Measurements from ENCODE around the gene MAPK8IP2.

The MAPK8IP2 gene

DNA sequence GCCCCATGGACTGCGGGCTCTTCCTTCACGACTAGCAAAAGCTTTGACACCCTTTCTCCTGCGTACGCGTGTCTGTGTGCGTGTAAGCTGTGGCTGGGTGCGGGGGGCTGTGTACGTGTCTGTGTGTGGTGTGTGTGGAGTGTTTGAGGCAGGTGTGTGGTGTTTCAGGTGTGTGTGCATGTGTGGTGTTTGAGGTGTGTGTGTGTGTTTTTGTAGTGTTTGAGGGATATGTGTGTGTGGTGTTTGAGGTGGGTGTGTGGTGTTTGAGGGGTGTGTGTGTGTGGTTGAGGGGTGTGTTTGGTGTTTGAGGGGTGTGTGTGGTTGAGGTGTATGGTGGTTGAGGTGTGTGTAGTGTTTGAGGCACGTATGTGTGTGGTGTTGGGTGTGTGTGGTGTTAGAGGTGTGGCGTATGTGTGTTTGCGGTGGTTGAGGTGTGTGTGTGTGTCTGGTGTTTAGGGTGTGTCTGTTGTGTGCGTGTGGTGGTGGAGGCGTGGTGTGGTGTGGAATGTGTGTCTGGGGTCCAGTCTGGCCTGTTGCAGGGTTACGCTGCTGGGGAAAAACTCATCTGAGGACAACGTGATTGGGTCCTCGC, 28.0 kb downstream of the MAPK8IP2 start (continued):
- TF ChIP-seq, protein P1, sequence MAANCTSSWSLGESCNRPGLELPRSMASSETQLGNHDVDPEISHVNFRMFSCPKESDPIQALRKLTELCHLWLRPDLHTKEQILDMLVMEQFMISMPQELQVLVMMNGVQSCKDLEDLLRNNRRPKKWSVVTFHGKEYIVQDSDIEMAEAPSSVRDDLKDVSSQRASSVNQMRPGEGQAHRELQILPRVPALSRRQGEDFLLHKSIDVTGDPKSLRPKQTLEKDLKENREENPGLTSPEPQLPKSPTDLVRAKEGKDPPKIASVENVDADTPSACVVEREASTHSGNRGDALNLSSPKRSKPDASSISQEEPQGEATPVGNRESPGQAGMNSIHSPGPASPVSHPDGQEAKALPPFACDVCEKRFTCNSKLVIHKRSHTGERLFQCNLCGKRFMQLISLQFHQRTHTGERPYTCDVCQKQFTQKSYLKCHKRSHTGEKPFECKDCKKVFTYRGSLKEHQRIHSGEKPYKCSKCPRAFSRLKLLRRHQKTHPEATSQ (tag by site-specific recombination; IDR thresholded peaks at IDR 0.05) = no peak
- TF ChIP-seq IKZF3 (tag by site-specific recombination; IDR thresholded peaks at IDR 0.05) (no peak), ZNF707 (tag by site-specific recombination; IDR thresholded peaks at IDR 0.05) (0 out of 2 replicates have a peak, but pooled peaks have one; percentile 37), ZNF777 (tag by site-specific recombination; IDR thresholded peaks at IDR 0.05; ENCODE audit: borderline replicate concordance) (peak; percentile 90), ZNF274 (IDR thresholded peaks at IDR 0.05; ENCODE audit: low read length) (no peak), ZNF274 (tag by site-specific recombination; IDR thresholded peaks at IDR 0.05; ENCODE audit: borderline replicate concordance) (no peak; the same call in 1 of the 2 replicates), ZNF292 (tag by site-specific recombination; IDR thresholded peaks at IDR 0.05; ENCODE audit: borderline replicate concordance, low read depth) (no peak), ZNF792 (tag by site-specific recombination; IDR thresholded peaks at IDR 0.05) (no peak), ZNF132 (tag by site-specific recombination; IDR thresholded peaks at IDR 0.05; ENCODE audit: borderline replicate concordance) (no peak), ZNF548 (tag by site-specific recombination; IDR thresholded peaks at IDR 0.05) (no peak; the same call in 1 of the 2 replicates), ZNF16 (tag by site-specific recombination; IDR thresholded peaks at IDR 0.05; ENCODE audit: low read depth) (no peak; the same call in 1 of the 2 replicates), ZNF629 (tag by site-specific recombination; IDR thresholded peaks at IDR 0.05) (no peak), GLI4 (tag by site-specific recombination; IDR thresholded peaks at IDR 0.05) (peak; percentile 83; the same call in 1 of the 2 replicates), ZNF501 (tag by site-specific recombination; IDR thresholded peaks at IDR 0.05) (no peak), KLF10 (tag by site-specific recombination; IDR thresholded peaks at IDR 0.05) (no peak), ZNF335 (tag by site-specific recombination; conservative IDR thresholded peaks at IDR 0.05) (peak; percentile 38), REPIN1 (tag by site-specific recombination; IDR thresholded peaks at IDR 0.05; ENCODE audit: low read depth) (no peak), ZNF621 (tag by site-specific recombination; IDR thresholded peaks at IDR 0.05) (0 out of 2 replicates have a peak, but pooled peaks have one; percentile 67), ZNF521 (tag by site-specific recombination; IDR thresholded peaks at IDR 0.05) (peak; percentile 28; the same call in 1 of the 2 replicates), ZNF514 (tag by site-specific recombination; IDR thresholded peaks at IDR 0.05) (peak; percentile 78; the same call in 1 of the 2 replicates), ZNF121 (tag by site-specific recombination; IDR thresholded peaks at IDR 0.05) (no peak), BCL11A (tag by site-specific recombination; IDR thresholded peaks at IDR 0.05; ENCODE audit: low read depth) (no peak), KLF9 (tag by site-specific recombination; IDR thresholded peaks at IDR 0.05; ENCODE audit: low read depth) (peak; percentile 86), KLF1 (tag by site-specific recombination; IDR thresholded peaks at IDR 0.05) (peak; percentile 99)
- TF ChIP-seq, protein P2, sequence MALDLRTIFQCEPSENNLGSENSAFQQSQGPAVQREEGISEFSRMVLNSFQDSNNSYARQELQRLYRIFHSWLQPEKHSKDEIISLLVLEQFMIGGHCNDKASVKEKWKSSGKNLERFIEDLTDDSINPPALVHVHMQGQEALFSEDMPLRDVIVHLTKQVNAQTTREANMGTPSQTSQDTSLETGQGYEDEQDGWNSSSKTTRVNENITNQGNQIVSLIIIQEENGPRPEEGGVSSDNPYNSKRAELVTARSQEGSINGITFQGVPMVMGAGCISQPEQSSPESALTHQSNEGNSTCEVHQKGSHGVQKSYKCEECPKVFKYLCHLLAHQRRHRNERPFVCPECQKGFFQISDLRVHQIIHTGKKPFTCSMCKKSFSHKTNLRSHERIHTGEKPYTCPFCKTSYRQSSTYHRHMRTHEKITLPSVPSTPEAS (tag by site-specific recombination; IDR thresholded peaks at IDR 0.05) = peak; percentile 79
- TF ChIP-seq, protein P3, sequence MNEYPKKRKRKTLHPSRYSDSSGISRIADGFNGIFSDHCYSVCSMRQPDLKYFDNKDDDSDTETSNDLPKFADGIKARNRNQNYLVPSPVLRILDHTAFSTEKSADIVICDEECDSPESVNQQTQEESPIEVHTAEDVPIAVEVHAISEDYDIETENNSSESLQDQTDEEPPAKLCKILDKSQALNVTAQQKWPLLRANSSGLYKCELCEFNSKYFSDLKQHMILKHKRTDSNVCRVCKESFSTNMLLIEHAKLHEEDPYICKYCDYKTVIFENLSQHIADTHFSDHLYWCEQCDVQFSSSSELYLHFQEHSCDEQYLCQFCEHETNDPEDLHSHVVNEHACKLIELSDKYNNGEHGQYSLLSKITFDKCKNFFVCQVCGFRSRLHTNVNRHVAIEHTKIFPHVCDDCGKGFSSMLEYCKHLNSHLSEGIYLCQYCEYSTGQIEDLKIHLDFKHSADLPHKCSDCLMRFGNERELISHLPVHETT (tag by site-specific recombination; IDR thresholded peaks at IDR 0.05) = no peak
- TF ChIP-seq, protein P4, sequence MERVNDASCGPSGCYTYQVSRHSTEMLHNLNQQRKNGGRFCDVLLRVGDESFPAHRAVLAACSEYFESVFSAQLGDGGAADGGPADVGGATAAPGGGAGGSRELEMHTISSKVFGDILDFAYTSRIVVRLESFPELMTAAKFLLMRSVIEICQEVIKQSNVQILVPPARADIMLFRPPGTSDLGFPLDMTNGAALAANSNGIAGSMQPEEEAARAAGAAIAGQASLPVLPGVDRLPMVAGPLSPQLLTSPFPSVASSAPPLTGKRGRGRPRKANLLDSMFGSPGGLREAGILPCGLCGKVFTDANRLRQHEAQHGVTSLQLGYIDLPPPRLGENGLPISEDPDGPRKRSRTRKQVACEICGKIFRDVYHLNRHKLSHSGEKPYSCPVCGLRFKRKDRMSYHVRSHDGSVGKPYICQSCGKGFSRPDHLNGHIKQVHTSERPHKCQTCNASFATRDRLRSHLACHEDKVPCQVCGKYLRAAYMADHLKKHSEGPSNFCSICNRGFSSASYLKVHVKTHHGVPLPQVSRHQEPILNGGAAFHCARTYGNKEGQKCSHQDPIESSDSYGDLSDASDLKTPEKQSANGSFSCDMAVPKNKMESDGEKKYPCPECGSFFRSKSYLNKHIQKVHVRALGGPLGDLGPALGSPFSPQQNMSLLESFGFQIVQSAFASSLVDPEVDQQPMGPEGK (tag by site-specific recombination; IDR thresholded peaks at IDR 0.05) = no peak; the same call in 1 of the 2 replicates
- TF ChIP-seq, protein P5, sequence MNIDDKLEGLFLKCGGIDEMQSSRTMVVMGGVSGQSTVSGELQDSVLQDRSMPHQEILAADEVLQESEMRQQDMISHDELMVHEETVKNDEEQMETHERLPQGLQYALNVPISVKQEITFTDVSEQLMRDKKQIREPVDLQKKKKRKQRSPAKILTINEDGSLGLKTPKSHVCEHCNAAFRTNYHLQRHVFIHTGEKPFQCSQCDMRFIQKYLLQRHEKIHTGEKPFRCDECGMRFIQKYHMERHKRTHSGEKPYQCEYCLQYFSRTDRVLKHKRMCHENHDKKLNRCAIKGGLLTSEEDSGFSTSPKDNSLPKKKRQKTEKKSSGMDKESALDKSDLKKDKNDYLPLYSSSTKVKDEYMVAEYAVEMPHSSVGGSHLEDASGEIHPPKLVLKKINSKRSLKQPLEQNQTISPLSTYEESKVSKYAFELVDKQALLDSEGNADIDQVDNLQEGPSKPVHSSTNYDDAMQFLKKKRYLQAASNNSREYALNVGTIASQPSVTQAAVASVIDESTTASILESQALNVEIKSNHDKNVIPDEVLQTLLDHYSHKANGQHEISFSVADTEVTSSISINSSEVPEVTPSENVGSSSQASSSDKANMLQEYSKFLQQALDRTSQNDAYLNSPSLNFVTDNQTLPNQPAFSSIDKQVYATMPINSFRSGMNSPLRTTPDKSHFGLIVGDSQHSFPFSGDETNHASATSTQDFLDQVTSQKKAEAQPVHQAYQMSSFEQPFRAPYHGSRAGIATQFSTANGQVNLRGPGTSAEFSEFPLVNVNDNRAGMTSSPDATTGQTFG (tag by site-specific recombination; IDR thresholded peaks at IDR 0.05; ENCODE audit: borderline replicate concordance) = peak; percentile 87; the same call in 1 of the 2 replicates
- TF ChIP-seq, protein P6, sequence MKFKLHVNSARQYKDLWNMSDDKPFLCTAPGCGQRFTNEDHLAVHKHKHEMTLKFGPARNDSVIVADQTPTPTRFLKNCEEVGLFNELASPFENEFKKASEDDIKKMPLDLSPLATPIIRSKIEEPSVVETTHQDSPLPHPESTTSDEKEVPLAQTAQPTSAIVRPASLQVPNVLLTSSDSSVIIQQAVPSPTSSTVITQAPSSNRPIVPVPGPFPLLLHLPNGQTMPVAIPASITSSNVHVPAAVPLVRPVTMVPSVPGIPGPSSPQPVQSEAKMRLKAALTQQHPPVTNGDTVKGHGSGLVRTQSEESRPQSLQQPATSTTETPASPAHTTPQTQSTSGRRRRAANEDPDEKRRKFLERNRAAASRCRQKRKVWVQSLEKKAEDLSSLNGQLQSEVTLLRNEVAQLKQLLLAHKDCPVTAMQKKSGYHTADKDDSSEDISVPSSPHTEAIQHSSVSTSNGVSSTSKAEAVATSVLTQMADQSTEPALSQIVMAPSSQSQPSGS (tag by site-specific recombination; IDR thresholded peaks at IDR 0.05; ENCODE audit: low read depth) = no peak
